OCI-LY7 (cell line): ENCODE measurements around the gene ACTRT2.

ENCODE experiments used
- CTCF ChIP-seq: fragments of 200-600 bp; sonication (generic); conservative IDR thresholded peaks from 2 replicates; pipeline ENCODE4 v1.5.1; 2014; ENCODE audit warnings: mild to moderate bottlenecking, antibody characterized with exemption, low read length, moderate library complexity, mixed read lengths
- EZH2phosphoT487 ChIP-seq: fragments of 200-600 bp; sonication (generic); IDR thresholded peaks from 2 replicates; pipeline ENCODE4 v1.6.1; 2018; ENCODE audit warnings: low read depth, borderline replicate concordance, mild to moderate bottlenecking, mixed run types, antibody characterized with exemption, low read length, moderate library complexity, mixed read lengths

DNA sequence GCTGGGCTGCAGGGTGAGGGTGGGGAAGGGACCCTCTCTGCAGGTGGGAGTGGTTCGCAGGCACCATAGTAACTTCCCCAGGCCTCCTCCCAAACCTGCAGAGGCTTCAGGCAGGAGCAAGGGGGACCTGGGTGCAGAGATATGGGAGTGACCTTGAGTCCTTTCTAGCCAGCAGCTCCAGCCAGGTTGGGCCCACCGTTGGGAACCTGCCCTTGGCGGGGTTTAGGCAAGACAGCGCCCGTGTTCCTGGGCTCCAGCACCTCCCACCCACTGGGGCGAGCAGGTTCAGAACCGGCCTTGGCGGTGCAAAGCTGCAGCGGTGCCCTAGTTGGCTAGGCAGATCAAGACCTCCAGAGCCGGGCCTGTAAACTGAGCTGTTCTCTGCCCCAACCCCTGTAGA, 45.6 kb downstream of the ACTRT2 start:
- TF ChIP-seq CTCF (no peak), EZH2phosphoT487 (no peak)
